ENCODE results near the gene RNASE8.
A peak's percentile ranks its signal among the peaks of the same experiment; 100 is the strongest.

RNASE8 gene

GRCh38 chr14:21053184-21054122, 4.2 kb upstream of the RNASE8 start:
- no peak for DNase-seq (ENCODE audit: low spot score)

- DNase-seq (ENCODE audit: low spot score): no peak
Observed at GRCh38 chr14:21054123-21054767, 3.4 kb upstream of the RNASE8 start.

- DNase-seq (ENCODE audit: low spot score): no peak
Observed at GRCh38 chr14:21054768-21055145, 2.9 kb upstream of the RNASE8 start.

GRCh38 chr14:21055432-21056117, 2.0 kb upstream of the RNASE8 start:
- no peak for DNase-seq (ENCODE audit: low spot score)

- DNase-seq (ENCODE audit: low spot score): no peak
Observed at GRCh38 chr14:21056520-21057163, 980 bp upstream of the RNASE8 start.

GRCh38 chr14:21058903-21059302, 1.3 kb downstream of the RNASE8 start:
- no peak for DNase-seq (ENCODE audit: low spot score)

- DNase-seq (ENCODE audit: low spot score): peak; percentile 38
Observed at GRCh38 chr14:21059842-21060613, 2.4 kb downstream of the RNASE8 start.

- DNase-seq (ENCODE audit: low spot score): no peak
Observed at GRCh38 chr14:21060614-21061346, 3.2 kb downstream of the RNASE8 start.

GRCh38 chr14:21061347-21061668, 3.7 kb downstream of the RNASE8 start:
- DNase-seq (ENCODE audit: low spot score): no peak

GRCh38 chr14:21063479-21063878, 5.9 kb downstream of the RNASE8 start:
- no peak for DNase-seq (ENCODE audit: low spot score)

- DNase-seq (ENCODE audit: low spot score): no peak
Observed at GRCh38 chr14:21066882-21067502, 9.4 kb downstream of the RNASE8 start.

GRCh38 chr14:21068521-21069387, 11.1 kb downstream of the RNASE8 start:
- DNase-seq (ENCODE audit: low spot score): peak; percentile 75

- peak; percentile 77 for DNase-seq (ENCODE audit: low spot score)
Observed at GRCh38 chr14:21069388-21070082, 11.9 kb downstream of the RNASE8 start.

GRCh38 chr14:21070083-21070609, 12.5 kb downstream of the RNASE8 start, which contains the start of gene ARHGEF40:
ARHGEF40 (plus strand) TSS chr14:21070304; CDS start chr14:21070397, 93 bp downstream.
- peak; percentile 80 for DNase-seq (ENCODE audit: low spot score)

GRCh38 chr14:21070610-21071224, 13.1 kb downstream of the RNASE8 start:
- DNase-seq (ENCODE audit: low spot score): peak; percentile 46

GRCh38 chr14:21071225-21072030, 13.8 kb downstream of the RNASE8 start:
- DNase-seq (ENCODE audit: low spot score): peak; percentile 87

- DNase-seq (ENCODE audit: low spot score): peak; percentile 56
Observed at GRCh38 chr14:21072031-21072473, 14.4 kb downstream of the RNASE8 start.

Measured in Ammon's horn (tissue), 1 donor.